Fibroblast of lung (primary cell): ENCODE data around the gene NKAIN1. TPM values are rescaled to one million over a fixed set of nuclear protein-coding genes. Genes with fewer than 3 reads are reported as not detected.

Experiments
- DNase-seq, 2 donors: peaks; one replicate each; pipeline versions ENCODE4 v3.0.0 to v3.0.0-alpha.2; 2010; ENCODE audit warnings: low read depth in 2 of 2
- H2AFZ ChIP-seq: 2 replicates; pipeline ENCODE4 v1.5.1; 2012; ENCODE audit warnings: low read length, control low read depth, inconsistent platforms
- H3K27ac ChIP-seq: 2 replicates; pipeline ENCODE4 v1.5.1; 2011; ENCODE audit warnings: low read length, control low read depth; ENCODE audit not compliant: insufficient read depth
- H3K27me3 ChIP-seq: 2 replicates; pipeline ENCODE4 v1.5.1; 2011; ENCODE audit warnings: mild to moderate bottlenecking, low read length; ENCODE audit not compliant: control insufficient read depth, insufficient read depth
- H3K36me3 ChIP-seq: 2 replicates; pipeline ENCODE4 v1.5.1; 2011; ENCODE audit warnings: low read length; ENCODE audit not compliant: control insufficient read depth, insufficient read depth
- H3K4me1 ChIP-seq: 2 replicates; pipeline ENCODE4 v1.5.1; 2011; ENCODE audit warnings: low read length; ENCODE audit not compliant: control insufficient read depth, insufficient read depth; ENCODE audit errors: extremely low read depth
- H3K4me2 ChIP-seq: 2 replicates; pipeline ENCODE4 v1.5.1; 2011; ENCODE audit warnings: low read length, control low read depth; ENCODE audit not compliant: insufficient read depth; ENCODE audit errors: extremely low read depth
- H3K4me3 ChIP-seq, 4 experiments: fragments of 200-600 bp in 1 of 4; sonication (generic) in 1 of 4; replicated peaks in 1 of 4; 2 replicates each; pipeline ENCODE4 v1.5.1; 2011 to 2016; ENCODE audit warnings: low read length in 4 of 4, low read depth in 3 of 4, mild to moderate bottlenecking in 3 of 4, control low read depth in 2 of 4, inconsistent platforms in 1 of 4, mixed read lengths in 1 of 4; ENCODE audit not compliant: insufficient read depth in 1 of 4; ENCODE audit errors: control extremely low read depth in 1 of 4
- H3K79me2 ChIP-seq: 2 replicates; pipeline ENCODE4 v1.5.1; 2012; ENCODE audit warnings: mild to moderate bottlenecking, low read length, inconsistent platforms; ENCODE audit not compliant: control insufficient read depth, insufficient read depth
- H3K9ac ChIP-seq: 2 replicates; pipeline ENCODE4 v1.5.1; 2011; ENCODE audit warnings: mild to moderate bottlenecking, low read length, control low read depth; ENCODE audit not compliant: insufficient read depth
- H3K9me3 ChIP-seq: 2 replicates; pipeline ENCODE4 v1.5.1; 2012; ENCODE audit warnings: low read depth, low read length; ENCODE audit not compliant: control insufficient read depth, insufficient read depth
- H4K20me1 ChIP-seq: 2 replicates; pipeline ENCODE4 v1.5.1; 2011; ENCODE audit warnings: low read length; ENCODE audit not compliant: control insufficient read depth, insufficient read depth; ENCODE audit errors: extremely low read depth
- CTCF ChIP-seq, 2 donors: IDR thresholded peaks in 1 of 2; conservative IDR thresholded peaks in 1 of 2; 1 replicate in 1 of 2; 2 replicates in 1 of 2; pipeline ENCODE4 v1.5.1; 2011 to 2012; ENCODE audit warnings: low read length in 2 of 2, control low read depth in 1 of 2, inconsistent platforms in 1 of 2, low read depth in 1 of 2, mild to moderate bottlenecking in 1 of 2
- EZH2 ChIP-seq: IDR thresholded peaks from 2 replicates; pipeline ENCODE4 v1.5.1; 2012; ENCODE audit warnings: low read length, control low read depth, mild to moderate bottlenecking; ENCODE audit errors: missing control alignments
- polyA plus RNA-seq, 2 donors: library from polyadenylated mRNA; depleted of rRNA in 1 of 2; stranded (reverse) in 1 of 2; unstranded in 1 of 2; fragments of >200 nt; gene quantifications; 2 replicates each; pipeline ENCODE4 v1.2.1, GENCODE V29; 2011 to 2012; ENCODE audit warnings: missing spikeins in 1 of 2
- total RNA-seq: library from RNA; depleted of rRNA; stranded (reverse); fragments of >200 nt; gene quantifications from 2 replicates; pipeline ENCODE4 v1.2.1, GENCODE V29; 2014

Gene NKAIN1
- total and polyA plus RNA-seq, 2 donors (not counting 1 experiment from before 2014, with no cell fraction given): 0.07 to 0.17 TPM

- no peaks in the 10 kb centered on the region for H3K4me1 ChIP-seq
- H3K9ac ChIP-seq: no peak overlapping the region
- H4K20me1 ChIP-seq: no peaks in the 10 kb centered on the region
- peaks cover 5% of the 10 kb centered on the region for H3K36me3 ChIP-seq
- no peaks in the 10 kb centered on the region for H3K79me2 ChIP-seq
- no peak overlapping the region for H2AFZ ChIP-seq
- no peaks in the 10 kb centered on the region for H3K9me3 ChIP-seq
- DNase-seq: no peak
- no peak overlapping the region for H3K4me3 ChIP-seq
- H3K4me2 ChIP-seq: no peak overlapping the region
- TF ChIP-seq EZH2: no peak
- TF ChIP-seq CTCF (conservative IDR thresholded peaks at IDR 0.05 in 1 of 2, IDR thresholded peaks at IDR 0.05 in 1 of 2; ENCODE audit: low read depth in 1 of 2, low read length in 2 of 2): no peak
- H3K27me3 ChIP-seq: no peaks in the 10 kb centered on the region
- H3K27ac ChIP-seq: no peak overlapping the region
Measured at GRCh38 chr1:31273619-31274018, 33.9 kb upstream of the NKAIN1 start.

GRCh38 chr1:31272369-31272768 lies 32.7 kb upstream of the NKAIN1 start:
- DNase-seq: no peak
- Histone ChIP-seq H3K4me2 (no peak overlapping the region), H3K9me3 (no peaks in the 10 kb centered on the region), H4K20me1 (no peaks in the 10 kb centered on the region), H3K9ac (no peak overlapping the region), H3K4me1 (no peaks in the 10 kb centered on the region), H2AFZ (no peak overlapping the region), H3K27ac (no peak overlapping the region), H3K36me3 (peaks cover 4% of the 10 kb centered on the region), H3K27me3 (no peaks in the 10 kb centered on the region), H3K4me3 (no peak overlapping the region), H3K79me2 (no peaks in the 10 kb centered on the region)
- TF ChIP-seq CTCF (conservative IDR thresholded peaks at IDR 0.05 in 1 of 2, IDR thresholded peaks at IDR 0.05 in 1 of 2; ENCODE audit: low read depth in 1 of 2, low read length in 2 of 2) (no peak), EZH2 (no peak)

- Histone ChIP-seq H2AFZ (no peak overlapping the region), H3K27ac (no peak overlapping the region), H3K4me2 (no peak overlapping the region), H3K9me3 (no peaks in the 10 kb centered on the region), H3K27me3 (no peaks in the 10 kb centered on the region), H3K79me2 (no peaks in the 10 kb centered on the region), H3K9ac (no peak overlapping the region), H3K36me3 (peaks cover 9% of the 10 kb centered on the region), H4K20me1 (no peaks in the 10 kb centered on the region), H3K4me3 (no peak overlapping the region), H3K4me1 (no peaks in the 10 kb centered on the region)
- TF ChIP-seq CTCF (conservative IDR thresholded peaks at IDR 0.05 in 1 of 2, IDR thresholded peaks at IDR 0.05 in 1 of 2; ENCODE audit: low read depth in 1 of 2, low read length in 2 of 2) (no peak), EZH2 (no peak)
- DNase-seq: peak in 1 of 2 donors; percentile 6
Measured at GRCh38 chr1:31266547-31266946, 26.9 kb upstream of the NKAIN1 start.
